Omental fat pad (tissue), 4 donors: Measurements from ENCODE around the gene SIGLEC1. TPM values are rescaled to one million over a fixed set of nuclear protein-coding genes. Genes with fewer than 3 reads are reported as not detected.
A peak's percentile ranks its signal among the peaks of the same experiment; 100 is the strongest.

Experiments
- ATAC-seq: fragments of 150-250 bp; one replicate; pipeline ENCODE4 v1.9.1; 2016; ENCODE audit warnings: mild to moderate bottlenecking, moderate library complexity; ENCODE audit not compliant: low FRiP score
- DNase-seq: peaks from one replicate; pipeline ENCODE4 v3.0.0-alpha.2; 2019; ENCODE audit warnings: low spot score
- CTCF ChIP-seq, 3 donors: fragments of 450-650 bp; IDR thresholded peaks; one replicate each; pipeline ENCODE4 v1.5.1; 2016 to 2017; ENCODE audit warnings: antibody characterized with exemption in 3 of 3, mild to moderate bottlenecking in 3 of 3, moderate library complexity in 2 of 3
- total RNA-seq, 4 donors: library from RNA; depleted of rRNA; stranded (reverse); fragments of >200 nt; gene quantifications; one replicate each; pipeline ENCODE4 v1.1.0, GENCODE V29; 2016

SIGLEC1 gene
- 10 to 100 TPM; 14.2 to 57.5 (median 27.5) TPM for total RNA-seq

- DNase-seq (no peak), ATAC-seq (no peak)
- no peak for TF ChIP-seq CTCF (IDR thresholded peaks at IDR 0.05)
These were observed at the start of gene SIGLEC1 for GRCh38 chr20:3712279-3712873. TSS of gene SIGLEC1 (minus strand) at chr20:3712600. CDS start at chr20:3707128, 5,472 bp downstream.

DNA sequence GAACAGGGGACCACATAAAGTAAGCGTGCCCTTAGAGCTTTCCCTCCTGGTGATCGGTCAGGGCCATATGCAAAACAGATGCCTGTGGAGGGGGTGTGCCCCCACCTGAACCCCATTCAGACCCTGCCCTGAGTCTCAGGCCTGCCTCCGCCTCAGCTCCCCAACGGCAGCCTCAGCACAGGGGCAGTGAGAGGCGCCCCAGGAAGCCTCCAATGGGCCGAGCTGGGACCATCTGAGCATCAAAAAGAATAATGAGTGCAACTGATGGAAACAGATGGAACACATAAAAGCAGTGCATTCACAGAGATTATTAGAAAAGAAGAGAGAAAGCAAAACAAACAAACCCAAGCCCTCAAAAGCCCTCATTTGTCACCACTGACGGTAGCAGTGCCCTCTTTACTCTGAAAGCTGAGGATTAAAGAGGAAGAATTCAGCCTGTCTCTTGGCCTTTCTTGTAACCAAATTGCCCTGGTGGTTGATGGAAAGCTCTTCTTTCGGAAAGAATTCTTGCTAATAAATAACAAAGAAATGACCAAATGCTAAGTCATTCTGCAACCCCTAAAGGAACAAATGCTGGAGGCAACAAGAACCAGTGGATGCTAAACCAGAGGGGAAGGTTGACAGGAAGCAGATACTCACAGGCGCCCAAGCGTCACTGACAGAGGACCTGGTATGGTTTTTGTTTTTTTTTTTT is 48.4 kb upstream of the SIGLEC1 start:
- no peak for DNase-seq
- ATAC-seq, result no peak
- no peak for TF ChIP-seq CTCF (IDR thresholded peaks at IDR 0.05)

- ATAC-seq, result no peak
- TF ChIP-seq CTCF (IDR thresholded peaks at IDR 0.05), result no peak
- no peak for DNase-seq
These were observed 47.5 kb upstream of the SIGLEC1 start for GRCh38 chr20:3759884-3760283.

DNA sequence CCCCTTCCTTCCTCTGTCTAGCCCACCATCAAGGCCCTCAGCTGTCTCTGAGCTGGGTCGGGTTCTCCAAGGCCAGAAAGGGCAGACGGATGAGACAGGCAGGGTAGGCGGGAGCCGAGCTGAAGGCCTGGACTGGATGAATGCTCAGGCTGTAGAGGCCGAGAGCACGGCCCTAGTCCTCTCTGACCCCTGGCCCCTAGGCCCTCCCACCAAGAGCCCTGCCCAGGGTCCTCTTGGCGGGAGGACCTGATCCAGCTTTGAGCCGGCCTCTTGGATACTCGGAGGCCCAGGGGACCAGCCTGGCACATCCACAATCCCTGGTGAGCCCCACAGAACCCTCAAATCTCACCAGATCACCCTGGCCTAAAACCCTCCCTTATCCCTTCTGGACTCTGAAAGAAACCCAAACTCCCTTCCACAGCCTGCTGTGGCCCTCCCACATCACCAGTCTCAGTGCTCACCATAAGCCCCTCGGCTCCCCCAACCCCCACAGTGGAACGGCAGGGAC is 47.0 kb upstream of the SIGLEC1 start:
- TF ChIP-seq CTCF (IDR thresholded peaks at IDR 0.05), result no peak
- no peak for DNase-seq
- no peak for ATAC-seq

DNA sequence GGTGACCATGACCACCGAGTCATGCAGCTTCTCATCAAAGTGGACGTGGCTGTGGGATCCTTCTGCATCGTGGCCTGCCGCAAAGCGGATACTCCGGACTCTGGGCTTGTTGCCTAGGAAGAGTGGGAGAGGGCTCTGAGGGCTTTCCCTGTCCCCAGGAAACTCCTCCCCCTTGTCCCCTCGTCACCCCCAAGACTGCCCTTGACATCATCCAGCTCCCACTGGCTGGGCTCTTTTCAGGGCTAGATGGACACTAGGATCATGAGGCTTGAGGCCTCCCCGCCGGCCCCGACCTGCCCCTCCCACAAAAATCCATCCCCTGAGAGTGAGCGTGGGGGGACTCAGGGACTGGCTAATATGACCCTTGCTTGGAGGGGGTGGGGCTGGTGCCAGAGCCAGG is 46.2 kb upstream of the SIGLEC1 start:
- ATAC-seq (peak; percentile 5), DNase-seq (no peak)
- no peak for TF ChIP-seq CTCF (IDR thresholded peaks at IDR 0.05)

DNA sequence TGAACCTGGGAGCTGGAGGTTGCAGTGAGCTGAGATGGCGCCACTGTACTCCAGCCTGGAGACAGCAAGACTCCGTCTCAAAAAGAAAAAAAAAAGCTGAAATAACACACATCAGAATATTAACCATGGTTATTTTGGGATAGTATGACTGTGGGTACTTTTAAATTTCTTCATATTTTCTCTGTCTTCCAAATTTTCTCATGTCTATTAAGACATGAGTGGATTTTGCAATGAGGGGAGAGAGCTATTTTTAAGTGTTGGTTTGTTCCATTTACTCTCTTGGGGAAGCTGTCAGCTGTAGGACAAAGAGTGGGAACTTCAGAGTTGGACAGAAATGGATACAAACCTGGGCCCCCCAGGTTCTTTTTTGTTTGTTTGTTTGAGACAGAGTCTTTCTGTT is 44.9 kb upstream of the SIGLEC1 start:
- no peak for DNase-seq
- no peak for ATAC-seq
- TF ChIP-seq CTCF (IDR thresholded peaks at IDR 0.05), result no peak
